GM21717 (cell line): ENCODE measurements around the gene KIF21B.
"Not testable (repeated sequence)": the region's sequence is repeated elsewhere in the genome, so short reads cannot be mapped to it uniquely, and the experiment has no call there.

Source experiments
- ATAC-seq: cut with Tn5 transposase; IDR thresholded peaks from one replicate; pipeline ENCODE4 v1.9.1; 2021; ENCODE audit warnings: mild to moderate bottlenecking, moderate library complexity; ENCODE audit not compliant: unreplicated experiment

KIF21B gene

GRCh38 chr1:200954434-200954833 lies 69.1 kb downstream of the KIF21B start:
- ATAC-seq = no peak

- ATAC-seq = no peak
These were observed 72.5 kb downstream of the KIF21B start for GRCh38 chr1:200951016-200951415.

- ATAC-seq = no peak
These were observed 73.9 kb downstream of the KIF21B start for GRCh38 chr1:200949626-200950025.

- no peak for ATAC-seq
These were observed 76.4 kb downstream of the KIF21B start for GRCh38 chr1:200947059-200947566.

GRCh38 chr1:200945111-200945510 lies 78.4 kb downstream of the KIF21B start:
- ATAC-seq = no peak

- ATAC-seq = no peak
These were observed 84.6 kb downstream of the KIF21B start for GRCh38 chr1:200938955-200939354.

- not testable (repeated sequence) for ATAC-seq
These were observed 88.1 kb downstream of the KIF21B start for GRCh38 chr1:200935286-200935962.

- ATAC-seq = no peak
These were observed 88.8 kb downstream of the KIF21B start for GRCh38 chr1:200934676-200935245.

GRCh38 chr1:200931776-200932175 lies 91.7 kb downstream of the KIF21B start:
- no peak for ATAC-seq

- not testable (repeated sequence) for ATAC-seq
These were observed 93.2 kb downstream of the KIF21B start for GRCh38 chr1:200930285-200930684.

GRCh38 chr1:200929530-200930278 lies 93.8 kb downstream of the KIF21B start:
- no peak for ATAC-seq

GRCh38 chr1:200925831-200926230 lies 97.7 kb downstream of the KIF21B start:
- no peak for ATAC-seq

- ATAC-seq = no peak
These were observed 99.9 kb downstream of the KIF21B start for GRCh38 chr1:200923601-200924000.

GRCh38 chr1:200922406-200922805 lies 101.1 kb downstream of the KIF21B start:
- no peak for ATAC-seq

GRCh38 chr1:200921571-200922110 lies 101.9 kb downstream of the KIF21B start:
- no peak for ATAC-seq
